H1 (cell line): ENCODE measurements around the gene TAF6. TPM values are rescaled to one million over a fixed set of nuclear protein-coding genes. Genes with fewer than 3 reads are reported as not detected.

ENCODE experiments used
- GTF2F1 ChIP-seq: IDR thresholded peaks from 2 replicates; pipeline ENCODE4 v1.6.1; 2012; ENCODE audit warnings: low read depth, low read length, improper control_type of control experiment, borderline replicate concordance
- RNF2 ChIP-seq: fragments of 200-900, 300-1000 bp; sonication (generic); IDR thresholded peaks from 2 replicates; pipeline ENCODE4 v1.7.1; 2016; ENCODE audit warnings: borderline replicate concordance, low read depth, mild to moderate bottlenecking, antibody characterized with exemption, low read length; ENCODE audit not compliant: poor library complexity, severe bottlenecking; ENCODE audit errors: missing control alignments
- SIRT6 ChIP-seq: IDR thresholded peaks from one replicate; pipeline ENCODE4 v1.7.1; 2012; ENCODE audit warnings: low read length, inconsistent platforms
- polyA plus RNA-seq, 7 experiments: library from polyadenylated mRNA; depleted of rRNA in 3 of 7; stranded (reverse) in 5 of 7; unstranded in 2 of 7; fragments of >200 nt in 5 of 7; fragments of 200-250 nt in 2 of 7; gene quantifications; 1 replicate in 5 of 7; 2 replicates in 1 of 7; 4 replicates in 1 of 7; pipeline versions ENCODE4 v1.2.1 to v1.2.3, GENCODE V29; 2011 to 2013; ENCODE audit warnings: missing spikeins in 2 of 7, mixed read lengths in 2 of 7
- total RNA-seq: library from RNA; stranded (reverse); fragmentation: NEBNext Ultra II Directional; extraction: Animal tissue kit (Norgen Biotek cat#: 25700); gene quantifications from 2 replicates; pipeline ENCODE4 v1.2.1, GENCODE V29; 2021

TAF6 gene
- total and polyA plus RNA-seq, 2 of the 8 experiments (the other 6 are each of a cell fraction or from before 2014, with no cell fraction given), result 66.7 to 101 TPM

DNA sequence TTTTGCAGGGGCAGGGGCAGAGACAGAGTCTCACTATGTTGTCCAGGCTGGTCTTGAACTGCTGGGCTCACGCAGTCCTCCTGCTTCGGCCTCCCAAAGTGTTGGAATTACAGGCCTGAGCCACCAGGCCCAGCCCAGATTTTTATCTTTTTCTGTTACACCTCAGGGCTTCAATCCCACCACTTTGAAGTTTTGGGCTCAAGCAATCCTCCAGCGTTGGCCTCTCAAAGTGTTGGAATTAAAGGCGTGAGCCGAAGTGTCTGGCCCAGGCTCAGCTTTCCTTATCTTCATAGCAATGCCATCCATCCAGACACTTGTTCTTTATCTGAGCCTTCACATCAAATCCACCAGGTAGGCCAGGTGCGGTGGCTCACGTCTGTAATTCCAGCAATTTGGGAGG, 4.1 kb downstream of the TAF6 start (continued):
- TF ChIP-seq GTF2F1 (no peak), RNF2 (no peak), SIRT6 (no peak)
- TF ChIP-seq, all 59 proteins: peak for 0
